Mesendoderm (in vitro differentiated cells): ENCODE data around the gene RARRES1.

Experiments
- DNase-seq: peaks from one replicate; pipeline ENCODE4 v3.0.0; 2013
- H2AK5ac ChIP-seq: 2 replicates; pipeline ENCODE4 v1.6.1; 2013; ENCODE audit warnings: low read length, inconsistent platforms
- H2BK120ac ChIP-seq: 2 replicates; pipeline ENCODE4 v1.6.1; 2013; ENCODE audit warnings: low read depth, mild to moderate bottlenecking, low read length, moderate library complexity, mixed read lengths
- H2BK15ac ChIP-seq: replicated peaks from 2 replicates; pipeline ENCODE4 v1.6.1; 2013; ENCODE audit warnings: low read depth, mild to moderate bottlenecking, moderate library complexity
- H2BK5ac ChIP-seq: 2 replicates; pipeline ENCODE4 v1.6.1; 2013; ENCODE audit warnings: low read length, inconsistent platforms
- H3K18ac ChIP-seq: 2 replicates; pipeline ENCODE4 v1.6.1; 2013; ENCODE audit warnings: mild to moderate bottlenecking, low read length, mixed read lengths
- H3K23ac ChIP-seq: one replicate; pipeline ENCODE4 v1.6.1; 2013; ENCODE audit warnings: low read length
- H3K27ac ChIP-seq: 2 replicates; pipeline ENCODE4 v1.5.1; 2013; ENCODE audit warnings: low read depth, mild to moderate bottlenecking, inconsistent platforms, low read length, moderate library complexity
- H3K27me3 ChIP-seq: 2 replicates; pipeline ENCODE4 v1.6.1; 2013; ENCODE audit warnings: low read length, control low read depth, mild to moderate bottlenecking, inconsistent platforms; ENCODE audit not compliant: insufficient read depth, poor library complexity
- H3K36me3 ChIP-seq: 2 replicates; pipeline ENCODE4 v1.6.1; 2013; ENCODE audit warnings: low read length, inconsistent platforms; ENCODE audit not compliant: control insufficient read depth, insufficient read depth
- H3K4ac ChIP-seq: one replicate; pipeline ENCODE4 v1.6.1; 2013; ENCODE audit warnings: low read depth, mild to moderate bottlenecking, low read length, moderate library complexity
- H3K4me1 ChIP-seq: 2 replicates; pipeline ENCODE4 v1.6.1; 2013; ENCODE audit warnings: low read depth, low read length, inconsistent platforms; ENCODE audit not compliant: control insufficient read depth
- H3K4me2 ChIP-seq: 2 replicates; pipeline ENCODE4 v1.6.1; 2013; ENCODE audit warnings: low read length
- H3K4me3 ChIP-seq: 2 replicates; pipeline ENCODE4 v1.5.1; 2013; ENCODE audit warnings: mild to moderate bottlenecking, low read length
- H3K56ac ChIP-seq: one replicate; pipeline ENCODE4 v1.6.1; 2013; ENCODE audit warnings: low read length
- H3K79me1 ChIP-seq: 2 replicates; pipeline ENCODE4 v1.6.1; 2013; ENCODE audit warnings: low read length, inconsistent platforms
- H3K79me2 ChIP-seq: 2 replicates; pipeline ENCODE4 v1.6.1; 2013; ENCODE audit warnings: mild to moderate bottlenecking, low read length; ENCODE audit not compliant: control insufficient read depth, insufficient read depth
- H3K9ac ChIP-seq: 2 replicates; pipeline ENCODE4 v1.6.1; 2013; ENCODE audit warnings: low read length, inconsistent platforms
- H4K5ac ChIP-seq: one replicate; pipeline ENCODE4 v1.6.1; 2013; ENCODE audit warnings: low read length
- H4K8ac ChIP-seq: one replicate; pipeline ENCODE4 v1.6.1; 2013; ENCODE audit warnings: low read depth, mild to moderate bottlenecking, control low read depth, low read length, moderate library complexity
- WGBS: extraction: QIAGEN DNeasy Blood & Tissue Kit; methylation state at CpG from one replicate; pipeline ENCODE4 v1.1.7; 2013; ENCODE audit warnings: low lambda C conversion rate, missing lambda C conversion rate; ENCODE audit not compliant: insufficient coverage; ENCODE audit errors: extremely low coverage; 5-methylcytosine and 5-hydroxymethylcytosine counted together

Gene RARRES1

DNA sequence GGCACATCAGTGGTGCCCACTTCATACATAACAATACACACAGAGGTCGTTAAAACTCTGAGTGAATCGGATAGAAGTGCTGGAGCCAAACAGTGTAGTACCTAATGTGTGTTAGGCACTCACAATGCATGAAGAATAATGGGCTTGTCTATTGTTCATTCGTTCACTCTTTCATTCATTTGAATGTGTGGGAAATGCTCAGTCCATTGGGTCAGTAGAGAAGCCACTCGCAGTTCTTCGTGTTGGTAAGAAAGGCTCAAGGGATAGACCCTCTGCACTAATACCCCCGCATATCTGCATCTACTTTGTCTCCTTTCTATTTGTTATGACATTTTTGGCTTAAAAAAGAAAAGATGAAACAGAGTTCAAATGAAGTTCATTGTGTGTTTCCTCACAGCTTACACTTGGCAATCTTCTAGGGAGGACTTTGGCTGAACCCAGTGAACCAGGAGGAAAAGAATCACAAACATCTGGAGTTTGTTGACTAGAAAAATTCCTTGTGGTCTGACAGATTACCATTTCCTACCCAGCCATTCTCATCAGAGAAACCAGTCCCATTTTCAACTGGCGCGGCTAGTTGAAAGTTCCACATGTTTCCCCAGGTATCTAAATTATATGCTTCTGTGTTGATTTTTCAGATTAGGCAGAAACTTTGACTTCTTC, 36.8 kb upstream of the RARRES1 start:
- H2BK5ac ChIP-seq = no peak overlapping the region
- H3K23ac ChIP-seq = no peak overlapping the region
- H3K4me1 ChIP-seq = no peaks in the 10 kb centered on the region
- no peak overlapping the region for H4K8ac ChIP-seq
- H3K27ac ChIP-seq = no peak overlapping the region
- H4K5ac ChIP-seq = no peak overlapping the region
- no peaks in the 10 kb centered on the region for H3K79me1 ChIP-seq
- H3K18ac ChIP-seq = no peak overlapping the region
- H3K56ac ChIP-seq = no peak overlapping the region
- H3K9ac ChIP-seq = no peak overlapping the region
- no peaks in the 10 kb centered on the region for H3K27me3 ChIP-seq
- H3K4me2 ChIP-seq = no peak overlapping the region
- no peaks in the 10 kb centered on the region for H3K36me3 ChIP-seq
- H3K4me3 ChIP-seq = no peak overlapping the region
- DNase-seq = no peak
- no peaks in the 10 kb centered on the region for H3K79me2 ChIP-seq
- no peak overlapping the region for H2BK15ac ChIP-seq
- H2BK120ac ChIP-seq = no peak overlapping the region
- WGBS = no CpG with 5 or more reads among the region's 8 CpGs
- no peak overlapping the region for H3K4ac ChIP-seq
- H2AK5ac ChIP-seq = no peak overlapping the region

DNA sequence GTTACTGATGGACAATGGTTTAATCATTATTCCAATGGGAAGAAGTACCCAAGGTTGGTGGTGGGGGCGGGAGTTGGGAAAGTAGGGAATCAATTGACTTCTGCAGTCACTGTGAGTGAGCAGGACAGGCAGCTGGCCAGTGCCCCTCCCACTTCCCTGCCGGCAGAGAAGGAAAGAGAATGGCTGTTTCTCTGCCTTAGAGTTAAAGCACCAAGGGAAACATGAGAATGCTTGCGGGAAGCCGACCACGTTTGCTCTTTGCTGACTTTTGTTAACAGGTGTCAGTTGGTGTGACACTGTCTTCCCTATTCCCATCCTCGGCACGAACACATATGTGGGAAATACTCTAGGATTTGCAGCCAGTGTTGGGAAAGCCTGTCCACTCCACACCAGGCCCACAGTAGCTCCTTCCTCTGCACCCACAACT, 36.1 kb upstream of the RARRES1 start:
- Histone ChIP-seq H2BK15ac (no peak overlapping the region), H3K4me1 (no peaks in the 10 kb centered on the region), H2AK5ac (no peak overlapping the region), H3K4me3 (no peak overlapping the region), H3K27me3 (no peaks in the 10 kb centered on the region), H3K23ac (no peak overlapping the region), H3K36me3 (no peaks in the 10 kb centered on the region), H3K56ac (no peak overlapping the region), H3K9ac (no peak overlapping the region), H4K8ac (no peak overlapping the region), H3K79me1 (no peaks in the 10 kb centered on the region), H2BK5ac (no peak overlapping the region), H3K27ac (no peak overlapping the region), H3K4me2 (no peak overlapping the region), H4K5ac (no peak overlapping the region), H3K18ac (no peak overlapping the region), H3K79me2 (no peaks in the 10 kb centered on the region), H3K4ac (no peak overlapping the region), H2BK120ac (no peak overlapping the region)
- no CpG with 5 or more reads among the region's 7 CpGs for WGBS
- peak; percentile 52 for DNase-seq

DNA sequence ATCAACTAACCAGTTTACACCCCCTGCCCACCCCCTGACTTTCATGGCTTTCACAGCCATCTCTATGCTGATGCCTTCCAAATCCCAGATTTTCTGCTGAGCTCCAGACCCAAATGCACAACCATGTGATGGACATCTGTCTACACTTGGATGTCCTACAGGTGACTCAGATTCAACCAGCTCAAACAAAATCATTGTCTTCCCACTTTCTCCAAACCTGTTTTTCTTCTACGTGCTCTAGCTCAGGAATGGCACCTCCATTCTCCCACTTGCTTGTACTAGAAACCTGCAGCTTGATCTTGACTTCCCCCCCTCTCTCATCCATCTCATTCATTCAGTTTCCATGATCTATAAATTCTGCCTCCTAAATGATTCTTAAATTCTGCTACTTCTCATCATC, 34.1 kb upstream of the RARRES1 start:
- no peaks in the 10 kb centered on the region for H3K79me1 ChIP-seq
- H2BK15ac ChIP-seq = no peak overlapping the region
- no peak overlapping the region for H2BK120ac ChIP-seq
- WGBS = no CpG with 5 or more reads among the region's 1 CpG
- H3K27me3 ChIP-seq = no peaks in the 10 kb centered on the region
- no peak overlapping the region for H3K18ac ChIP-seq
- H3K4me1 ChIP-seq = no peaks in the 10 kb centered on the region
- no peak overlapping the region for H3K4me2 ChIP-seq
- no peak overlapping the region for H4K8ac ChIP-seq
- H4K5ac ChIP-seq = no peak overlapping the region
- H3K9ac ChIP-seq = no peak overlapping the region
- no peak overlapping the region for H2BK5ac ChIP-seq
- H3K56ac ChIP-seq = no peak overlapping the region
- H3K4me3 ChIP-seq = no peak overlapping the region
- H3K4ac ChIP-seq = no peak overlapping the region
- DNase-seq = no peak
- H2AK5ac ChIP-seq = no peak overlapping the region
- H3K36me3 ChIP-seq = no peaks in the 10 kb centered on the region
- no peaks in the 10 kb centered on the region for H3K79me2 ChIP-seq
- no peak overlapping the region for H3K23ac ChIP-seq
- no peak overlapping the region for H3K27ac ChIP-seq

DNA sequence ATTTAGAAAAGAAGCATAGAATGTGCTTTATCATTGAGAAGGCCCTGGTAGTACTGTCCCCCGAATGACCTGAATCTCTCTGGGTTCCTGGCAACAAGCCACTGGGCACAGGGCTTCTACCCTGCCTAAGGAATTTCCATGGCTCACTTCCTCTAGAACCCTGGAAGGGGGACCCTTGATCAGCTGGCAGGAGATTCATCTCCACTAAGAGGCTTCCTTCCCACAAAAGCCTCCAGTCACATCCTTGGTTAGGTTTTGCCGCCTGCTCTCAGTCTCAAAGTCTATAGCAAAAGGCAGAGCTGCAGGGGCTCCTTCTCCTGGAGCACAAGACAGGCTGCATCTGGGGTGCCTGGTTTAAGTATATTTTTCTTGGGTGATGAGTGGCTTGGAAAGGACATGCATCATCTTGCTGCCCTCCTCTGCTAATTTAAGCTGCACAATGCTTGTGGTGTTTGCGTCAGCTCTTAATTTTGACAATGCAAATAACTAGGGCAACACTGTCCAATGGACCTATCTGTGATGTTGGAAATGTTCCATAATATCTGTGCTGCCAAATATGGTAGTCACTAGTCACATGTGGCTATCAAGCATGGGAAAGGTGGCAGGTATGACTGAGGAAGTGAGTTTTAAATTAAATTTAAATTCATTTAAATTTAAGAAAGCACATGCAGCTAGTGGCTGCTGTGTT, 33.4 kb upstream of the RARRES1 start:
- H4K8ac ChIP-seq = no peak overlapping the region
- no peak overlapping the region for H2BK15ac ChIP-seq
- no peak overlapping the region for H3K4ac ChIP-seq
- no peak overlapping the region for H3K56ac ChIP-seq
- no peak overlapping the region for H3K27ac ChIP-seq
- DNase-seq = no peak
- no peaks in the 10 kb centered on the region for H3K79me2 ChIP-seq
- no peaks in the 10 kb centered on the region for H3K36me3 ChIP-seq
- no peaks in the 10 kb centered on the region for H3K27me3 ChIP-seq
- no peak overlapping the region for H3K23ac ChIP-seq
- H2AK5ac ChIP-seq = no peak overlapping the region
- no peak overlapping the region for H3K4me3 ChIP-seq
- no peak overlapping the region for H3K18ac ChIP-seq
- H4K5ac ChIP-seq = no peak overlapping the region
- no peaks in the 10 kb centered on the region for H3K4me1 ChIP-seq
- H2BK5ac ChIP-seq = no peak overlapping the region
- H3K4me2 ChIP-seq = no peak overlapping the region
- WGBS = no CpG with 5 or more reads among the region's 3 CpGs
- H2BK120ac ChIP-seq = no peak overlapping the region
- H3K9ac ChIP-seq = no peak overlapping the region
- no peaks in the 10 kb centered on the region for H3K79me1 ChIP-seq

DNA sequence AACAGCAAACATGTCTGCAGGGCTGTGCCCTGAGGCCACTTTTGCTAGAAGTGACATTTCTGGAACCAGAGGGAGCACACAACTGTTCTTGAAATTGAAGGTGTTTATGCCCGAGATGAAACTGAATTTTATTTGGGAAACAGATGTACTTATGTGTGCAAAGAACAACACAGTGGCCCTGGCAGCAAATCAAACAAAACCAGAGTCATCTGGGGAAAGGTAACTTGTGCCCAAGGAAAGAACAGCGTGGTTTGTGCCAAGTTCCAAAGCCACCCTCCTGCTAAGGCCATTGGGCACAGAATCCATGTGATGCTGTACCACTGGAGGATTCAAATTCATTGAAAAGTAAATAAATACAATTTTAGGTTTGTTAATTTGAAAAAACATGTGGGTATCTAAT, 31.2 kb upstream of the RARRES1 start:
- no peaks in the 10 kb centered on the region for H3K4me1 ChIP-seq
- H3K9ac ChIP-seq = no peak overlapping the region
- H2BK5ac ChIP-seq = no peak overlapping the region
- H3K79me1 ChIP-seq = no peaks in the 10 kb centered on the region
- no peak overlapping the region for H2AK5ac ChIP-seq
- no peak for DNase-seq
- no peak overlapping the region for H3K18ac ChIP-seq
- no CpG with 5 or more reads among the region's 2 CpGs for WGBS
- no peaks in the 10 kb centered on the region for H3K79me2 ChIP-seq
- H3K27me3 ChIP-seq = no peaks in the 10 kb centered on the region
- no peak overlapping the region for H3K4me2 ChIP-seq
- no peak overlapping the region for H4K8ac ChIP-seq
- no peaks in the 10 kb centered on the region for H3K36me3 ChIP-seq
- H4K5ac ChIP-seq = no peak overlapping the region
- no peak overlapping the region for H3K4me3 ChIP-seq
- H3K56ac ChIP-seq = no peak overlapping the region
- no peak overlapping the region for H3K4ac ChIP-seq
- H2BK120ac ChIP-seq = no peak overlapping the region
- no peak overlapping the region for H2BK15ac ChIP-seq
- H3K27ac ChIP-seq = no peak overlapping the region
- H3K23ac ChIP-seq = no peak overlapping the region

DNA sequence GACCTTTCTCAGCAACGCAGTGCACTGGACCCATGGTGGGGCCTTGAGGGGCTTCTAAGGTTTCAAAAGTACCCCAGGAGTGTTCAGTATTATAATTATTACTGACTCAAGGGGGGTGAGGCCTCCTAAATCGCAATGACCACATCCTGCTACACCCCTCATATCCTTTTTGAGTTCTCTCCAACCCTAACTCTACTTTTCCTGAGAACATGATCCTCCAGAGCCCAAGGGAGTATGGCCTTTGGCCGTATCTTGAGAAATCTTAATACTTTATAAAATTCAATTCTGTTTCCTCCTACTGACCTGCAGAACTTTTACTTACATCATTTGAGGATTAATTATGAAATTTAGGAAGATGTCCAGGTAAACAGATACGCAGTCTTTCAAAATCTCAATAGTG, 30.4 kb upstream of the RARRES1 start:
- H2BK5ac ChIP-seq = no peak overlapping the region
- no CpG with 5 or more reads among the region's 4 CpGs for WGBS
- DNase-seq = no peak

More for the DNA sequence above, 30.4 kb upstream of the RARRES1 start:
- Histone ChIP-seq H3K4me1 (no peaks in the 10 kb centered on the region), H3K79me2 (no peaks in the 10 kb centered on the region), H3K27me3 (no peaks in the 10 kb centered on the region), H2BK15ac (no peak overlapping the region), H3K23ac (no peak overlapping the region), H3K79me1 (no peaks in the 10 kb centered on the region), H4K8ac (no peak overlapping the region), H3K36me3 (no peaks in the 10 kb centered on the region), H3K4ac (no peak overlapping the region), H3K18ac (no peak overlapping the region), H2AK5ac (no peak overlapping the region), H2BK120ac (no peak overlapping the region), H3K4me2 (no peak overlapping the region), H3K4me3 (no peak overlapping the region), H3K56ac (no peak overlapping the region), H3K9ac (no peak overlapping the region), H3K27ac (no peak overlapping the region), H4K5ac (no peak overlapping the region)
